H1 (cell line): ENCODE measurements around the gene ADK. TPM values are rescaled to one million over a fixed set of nuclear protein-coding genes. Genes with fewer than 3 reads are reported as not detected.

Experiments used
- CTCF ChIA-PET: fragments of 300-600 bp; sonication (Branson Sonifier 250); formaldehyde crosslinking; loops from one replicate; lab custom pipeline; 2021; ENCODE audit not compliant: partially characterized antibody; lab: Charles Lee
- POLR2A ChIA-PET: fragments of 300-600 bp; sonication (Branson Sonifier 250); formaldehyde crosslinking; loops from one replicate; lab custom pipeline; 2021; ENCODE audit warnings: inconsistent platforms; ENCODE audit not compliant: partially characterized antibody; lab: Charles Lee
- DNase-seq, 2 experiments: peaks; one replicate each; pipeline versions ENCODE4 v3.0.0 to v3.0.0-alpha.2; 2010 to 2022; ENCODE audit warnings: low spot score in 2 of 2, low read depth in 1 of 2, mixed read lengths in 1 of 2
- FAIRE-seq: peaks from 2 replicates; lab custom pipeline; 2011; peaks lifted over from hg19 to GRCh38; lab: Jason Lieb, UNC
- H2AFZ ChIP-seq: 2 replicates; pipeline ENCODE4 v1.8.1; 2012; ENCODE audit warnings: low read length, inconsistent platforms
- H2AK5ac ChIP-seq: 2 replicates; pipeline ENCODE4 v1.6.1; 2013; ENCODE audit warnings: low read depth, low read length
- H2BK120ac ChIP-seq: replicated peaks from 2 replicates; pipeline ENCODE3; 2013; ENCODE audit warnings: low read depth, low read length, inconsistent platforms
- H2BK12ac ChIP-seq: 2 replicates; pipeline ENCODE4 v1.6.1; 2013; ENCODE audit warnings: low read depth, low read length
- H2BK15ac ChIP-seq: 2 replicates; pipeline ENCODE4 v1.6.1; 2013; ENCODE audit warnings: low read length
- H2BK20ac ChIP-seq: 2 replicates; pipeline ENCODE4 v1.6.1; 2013; ENCODE audit warnings: low read length
- H2BK5ac ChIP-seq: 2 replicates; pipeline ENCODE4 v1.6.1; 2013; ENCODE audit warnings: low read depth, low read length
- H3K14ac ChIP-seq: 2 replicates; pipeline ENCODE4 v1.6.1; 2013; ENCODE audit warnings: inconsistent platforms; ENCODE audit not compliant: insufficient read length
- H3K18ac ChIP-seq: 2 replicates; pipeline ENCODE4 v1.6.1; 2013; ENCODE audit warnings: low read length; ENCODE audit errors: extremely low read depth
- H3K23ac ChIP-seq: 2 replicates; pipeline ENCODE4 v1.6.1; 2013; ENCODE audit warnings: inconsistent platforms; ENCODE audit not compliant: insufficient read length
- H3K23me2 ChIP-seq: 2 replicates; pipeline ENCODE4 v1.6.1; 2013; ENCODE audit warnings: low read depth, low read length
- H3K27ac ChIP-seq: 2 replicates; pipeline ENCODE4 v1.6.1; 2011; ENCODE audit warnings: low read depth, low read length, inconsistent platforms
- H3K27me3 ChIP-seq, 4 experiments: replicated peaks in 1 of 4; 1 replicate in 1 of 4; 2 replicates in 3 of 4; pipeline versions ENCODE4 v1.6.1 to v1.8.1; 2011 to 2013; ENCODE audit warnings: low read length in 3 of 4, mild to moderate bottlenecking in 3 of 4, inconsistent platforms in 2 of 4, mixed read lengths in 2 of 4, moderate library complexity in 1 of 4; ENCODE audit not compliant: control insufficient read depth in 3 of 4, insufficient read depth in 3 of 4; ENCODE audit errors: extremely low read depth in 1 of 4
- H3K36me3 ChIP-seq, 4 experiments: 2 replicates each; pipeline versions ENCODE4 v1.6.1 to v1.8.1; 2011 to 2013; ENCODE audit warnings: mild to moderate bottlenecking in 4 of 4, low read length in 3 of 4, moderate library complexity in 2 of 4, control low read depth in 1 of 4, inconsistent platforms in 1 of 4; ENCODE audit not compliant: insufficient read depth in 4 of 4, control insufficient read depth in 2 of 4
- H3K4ac ChIP-seq: replicated peaks from 2 replicates; pipeline ENCODE3; 2013; ENCODE audit warnings: low read length, low read depth, mixed read lengths, inconsistent platforms; ENCODE audit not compliant: insufficient read length
- H3K4me1 ChIP-seq, 4 experiments: replicated peaks in 1 of 4; 1 replicate in 1 of 4; 2 replicates in 3 of 4; pipeline versions ENCODE4 v1.6.1 to v1.8.1; 2011 to 2013; ENCODE audit warnings: low read length in 3 of 4, inconsistent platforms in 2 of 4, mixed read lengths in 1 of 4; ENCODE audit not compliant: insufficient read depth in 4 of 4, control insufficient read depth in 3 of 4
- H3K4me2 ChIP-seq, 2 experiments: 2 replicates each; pipeline versions ENCODE4 v1.6.1 to v1.8.1; 2011 to 2013; ENCODE audit warnings: low read depth in 2 of 2, low read length in 2 of 2, control low read depth in 1 of 2, inconsistent platforms in 1 of 2, mild to moderate bottlenecking in 1 of 2; ENCODE audit not compliant: insufficient read depth in 1 of 2
- H3K4me3 ChIP-seq, 4 experiments: fragments of 200-600, 300-600 bp in 1 of 4; sonication (generic), shearing (Covaris generic), sonication (Bioruptor Twin) in 1 of 4; 2 replicates each; pipeline versions ENCODE4 v1.5.1 to v1.8.1; 2011 to 2016; ENCODE audit warnings: low read length in 4 of 4, low read depth in 3 of 4, control low read depth in 2 of 4, inconsistent platforms in 2 of 4, mild to moderate bottlenecking in 2 of 4, mixed read lengths in 1 of 4, moderate library complexity in 1 of 4; ENCODE audit not compliant: insufficient read depth in 2 of 4; ENCODE audit errors: extremely low read depth in 1 of 4
- H3K56ac ChIP-seq: replicated peaks from 2 replicates; pipeline ENCODE3; 2013; ENCODE audit warnings: low read depth, mild to moderate bottlenecking, mixed read lengths, low read length, inconsistent platforms; ENCODE audit not compliant: insufficient read length
- H3K79me1 ChIP-seq: 2 replicates; pipeline ENCODE4 v1.6.1; 2013; ENCODE audit warnings: low read depth, low read length, control low read depth
- H3K79me2 ChIP-seq, 2 experiments: 2 replicates each; pipeline versions ENCODE4 v1.6.1 to v1.8.1; 2012 to 2013; ENCODE audit warnings: low read length in 2 of 2, mild to moderate bottlenecking in 2 of 2, inconsistent platforms in 1 of 2; ENCODE audit not compliant: insufficient read depth in 2 of 2, control insufficient read depth in 1 of 2
- H3K9ac ChIP-seq, 4 experiments: replicated peaks in 1 of 4; 1 replicate in 1 of 4; 2 replicates in 3 of 4; pipeline versions ENCODE4 v1.6.1 to v1.8.1; 2011 to 2013; ENCODE audit warnings: low read depth in 3 of 4, low read length in 3 of 4, control low read depth in 2 of 4, mild to moderate bottlenecking in 2 of 4, moderate library complexity in 2 of 4, inconsistent platforms in 1 of 4; ENCODE audit errors: extremely low read depth in 1 of 4
- H3K9me3 ChIP-seq, 2 experiments: 2 replicates each; pipeline versions ENCODE4 v1.6.1 to v1.8.1; 2012 to 2013; ENCODE audit warnings: mild to moderate bottlenecking in 2 of 2, moderate library complexity in 2 of 2, control low read depth in 1 of 2, inconsistent platforms in 1 of 2, low read depth in 1 of 2, low read length in 1 of 2, mixed read lengths in 1 of 2; ENCODE audit not compliant: insufficient read depth in 2 of 2
- H4K20me1 ChIP-seq, 2 experiments: replicated peaks in 1 of 2; 2 replicates each; pipeline versions ENCODE3 to v1.8.1; 2011 to 2013; ENCODE audit warnings: inconsistent platforms in 2 of 2, low read length in 2 of 2, mild to moderate bottlenecking in 1 of 2; ENCODE audit not compliant: insufficient read depth in 2 of 2, control insufficient read depth in 1 of 2
- H4K5ac ChIP-seq: 2 replicates; pipeline ENCODE4 v1.6.1; 2013; ENCODE audit warnings: low read length, low read depth, mixed read lengths, inconsistent platforms; ENCODE audit not compliant: insufficient read length
- H4K8ac ChIP-seq: 2 replicates; pipeline ENCODE4 v1.8.0; 2013; ENCODE audit warnings: mild to moderate bottlenecking, moderate library complexity, low read length, inconsistent platforms; ENCODE audit not compliant: insufficient read depth; ENCODE audit errors: extremely low read depth
- H4K91ac ChIP-seq: replicated peaks from 2 replicates; pipeline ENCODE3; 2013; ENCODE audit warnings: low read length, mixed read lengths, inconsistent platforms; ENCODE audit not compliant: insufficient read length
- CEBPB ChIP-seq: IDR thresholded peaks from 2 replicates; pipeline ENCODE4 v1.6.1; 2012; ENCODE audit warnings: low read depth, low read length
- GTF2F1 ChIP-seq: IDR thresholded peaks from 2 replicates; pipeline ENCODE4 v1.6.1; 2012; ENCODE audit warnings: low read depth, low read length, improper control_type of control experiment, borderline replicate concordance
- HDAC6 ChIP-seq: IDR thresholded peaks from one replicate; pipeline ENCODE4 v1.7.1; 2012; ENCODE audit warnings: low read depth, mild to moderate bottlenecking, inconsistent platforms, low read length, moderate library complexity
- JUND ChIP-seq: IDR thresholded peaks from 2 replicates; pipeline ENCODE4 v1.6.1; 2011; ENCODE audit warnings: mild to moderate bottlenecking, improper control_type of control experiment, low read length
- KDM1A ChIP-seq: fragments of 200-600, 300-600 bp; sonication (generic); IDR thresholded peaks from 2 replicates; pipeline ENCODE4 v1.7.1; 2016; ENCODE audit warnings: mild to moderate bottlenecking, low read length, borderline replicate concordance
- RFX5 ChIP-seq: IDR thresholded peaks from 2 replicates; pipeline ENCODE4 v1.6.1; 2011; ENCODE audit warnings: low read depth, low read length, improper control_type of control experiment, borderline replicate concordance
- SP1 ChIP-seq: IDR thresholded peaks from 2 replicates; pipeline ENCODE4 v1.6.1; 2011; ENCODE audit warnings: low read depth, low read length
- SUZ12 ChIP-seq: fragments of 200-600 bp; sonication (generic); IDR thresholded peaks from 2 replicates; pipeline ENCODE4 v1.6.1; 2012; ENCODE audit warnings: mild to moderate bottlenecking, inconsistent platforms, low read length, moderate library complexity, mixed read lengths
- TAF7 ChIP-seq: optimal IDR thresholded peaks from 2 replicates; pipeline ENCODE3; 2011; ENCODE audit warnings: low read depth, mild to moderate bottlenecking, inconsistent platforms, low read length, moderate library complexity, borderline replicate concordance
- TEAD4 ChIP-seq: IDR thresholded peaks from 2 replicates; pipeline ENCODE4 v1.6.1; 2012; ENCODE audit warnings: low read depth, low read length, inconsistent platforms, mixed read lengths
- YY1 ChIP-seq: IDR thresholded peaks from 2 replicates; pipeline ENCODE4 v1.6.1; 2011; ENCODE audit warnings: low read depth, mild to moderate bottlenecking, low read length
- ZNF274 ChIP-seq: IDR thresholded peaks from 2 replicates; pipeline ENCODE4 v1.7.0; 2012; ENCODE audit warnings: low read length, borderline replicate concordance; ENCODE audit errors: extremely low read depth
- WGBS, 2 experiments: shearing (Covaris generic) in 1 of 2; methylation state at CpG; one replicate each; pipeline versions ENCODE4 v1.1.6 to v1.1.7; 2013 to 2015; ENCODE audit warnings: low lambda C conversion rate in 2 of 2, mixed read lengths in 2 of 2, inconsistent platforms in 1 of 2, low coverage in 1 of 2, missing lambda C conversion rate in 1 of 2; ENCODE audit not compliant: insufficient replicate concordance in 2 of 2, insufficient coverage in 1 of 2, insufficient read length in 1 of 2; ENCODE audit errors: extremely low coverage in 1 of 2, missing lambda C conversion rate in 1 of 2; 5-methylcytosine and 5-hydroxymethylcytosine counted together
- polyA plus RNA-seq, 7 experiments: library from polyadenylated mRNA; depleted of rRNA in 3 of 7; stranded (reverse) in 5 of 7; unstranded in 2 of 7; fragments of >200 nt in 5 of 7; fragments of 200-250 nt in 2 of 7; gene quantifications; 1 replicate in 5 of 7; 2 replicates in 1 of 7; 4 replicates in 1 of 7; pipeline versions ENCODE4 v1.2.1 to v1.2.3, GENCODE V29; 2011 to 2013; ENCODE audit warnings: missing spikeins in 2 of 7, mixed read lengths in 2 of 7
- total RNA-seq: library from RNA; stranded (reverse); fragmentation: NEBNext Ultra II Directional; extraction: Animal tissue kit (Norgen Biotek cat#: 25700); gene quantifications from 2 replicates; pipeline ENCODE4 v1.2.1, GENCODE V29; 2021
- TF ChIP-seq, protein P1 (sequence below): IDR thresholded peaks from 2 replicates; pipeline ENCODE4 v1.6.1; 2011; ENCODE audit warnings: low read length, improper control_type of control experiment

The ADK gene
- total and polyA plus RNA-seq, 2 of the 8 experiments (the other 6 are each of a cell fraction or from before 2014, with no cell fraction given), result 12.3 to 42.4 TPM

DNA sequence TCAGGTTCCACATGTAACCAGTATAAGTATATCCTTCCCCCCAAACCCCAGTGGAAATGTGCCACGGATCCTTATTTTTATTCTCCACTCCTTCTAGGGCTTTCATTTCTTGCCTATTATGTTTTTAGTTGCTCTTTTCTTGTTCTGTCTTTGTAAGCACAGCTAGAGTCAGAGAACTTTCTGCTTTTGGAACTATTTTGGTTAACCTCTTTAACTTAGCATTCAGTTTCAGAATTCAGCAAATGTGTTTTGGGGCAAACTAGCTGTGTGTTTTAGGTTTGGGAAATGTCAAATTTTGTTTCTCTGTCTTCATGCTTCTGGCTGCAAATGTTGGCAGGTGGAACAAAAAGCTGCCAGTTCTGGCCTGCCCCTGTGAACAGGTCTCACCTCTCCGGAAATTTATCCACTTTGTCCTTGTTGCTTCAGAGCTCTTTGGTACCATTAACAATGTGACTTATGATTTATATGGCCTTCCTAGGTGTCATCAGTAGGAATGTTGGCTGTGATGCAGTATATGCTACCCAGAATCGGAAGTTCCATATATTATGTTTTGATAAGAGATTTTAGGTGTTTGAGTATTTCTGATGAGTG lies 156.1 kb downstream of the ADK start:
- no peak overlapping the region for H3K18ac ChIP-seq
- H3K14ac ChIP-seq, result no peak overlapping the region
- H4K20me1 ChIP-seq, result no peaks in the 10 kb centered on the region
- H3K9ac ChIP-seq, result no peak overlapping the region
- no peak overlapping the region for H4K91ac ChIP-seq
- no peak overlapping the region for H4K8ac ChIP-seq
- no peak for DNase-seq
- no peak overlapping the region for H2AK5ac ChIP-seq
- H2BK5ac ChIP-seq, result no peak overlapping the region
- POLR2A ChIA-PET, result interaction anchor here (0.6 kb wide), 1 partner anchor 1196 kb away, joined by 3 read pairs; no protein-coding TSS in a partner anchor
- H2BK20ac ChIP-seq, result no peak overlapping the region
- H3K79me2 ChIP-seq, result peaks cover 0 to 8% of the 10 kb centered on the region in 2 experiments; a peak in 2 of 4 replicates
- no peaks in the 10 kb centered on the region for H3K79me1 ChIP-seq
- no peak overlapping the region for H3K23ac ChIP-seq
- no peak overlapping the region for H2BK15ac ChIP-seq
- CTCF ChIA-PET, result interaction anchor here (1.9 kb wide), 1 partner anchor 31 kb away, joined by 6 read pairs; no protein-coding TSS in a partner anchor
- no peaks in the 10 kb centered on the region for H3K9me3 ChIP-seq
- no peak overlapping the region for H2AFZ ChIP-seq
- no peak overlapping the region for H3K56ac ChIP-seq
- peaks cover 0 to 7% (median 0%) of the 10 kb centered on the region in 4 experiments; a peak in 1 of 7 replicates for H3K4me1 ChIP-seq
- H2BK12ac ChIP-seq, result no peak overlapping the region
- H3K36me3 ChIP-seq, result no peaks in the 10 kb centered on the region
- 78% methylated on average over 3 of the region's 3 CpGs; no CpG with 5 or more reads in 1 of the 2 experiments for WGBS, 2 experiments
- no peaks in the 10 kb centered on the region for H3K27me3 ChIP-seq
- FAIRE-seq, result no peak
- H3K4ac ChIP-seq, result no peak overlapping the region
- no peak overlapping the region for H3K27ac ChIP-seq
- H3K23me2 ChIP-seq, result no peaks in the 10 kb centered on the region
- no peak overlapping the region for H3K4me2 ChIP-seq
- H2BK120ac ChIP-seq, result no peak overlapping the region
- H4K5ac ChIP-seq, result no peak overlapping the region
- no peak overlapping the region for H3K4me3 ChIP-seq
- TF ChIP-seq HDAC6 (no peak), TAF7 (no peak), SUZ12 (no peak), TEAD4 (no peak), CEBPB (no peak), RFX5 (no peak), GTF2F1 (no peak), YY1 (no peak), KDM1A (no peak), ZNF274 (no peak), JUND (no peak), SP1 (no peak)
- TF ChIP-seq, protein P1, sequence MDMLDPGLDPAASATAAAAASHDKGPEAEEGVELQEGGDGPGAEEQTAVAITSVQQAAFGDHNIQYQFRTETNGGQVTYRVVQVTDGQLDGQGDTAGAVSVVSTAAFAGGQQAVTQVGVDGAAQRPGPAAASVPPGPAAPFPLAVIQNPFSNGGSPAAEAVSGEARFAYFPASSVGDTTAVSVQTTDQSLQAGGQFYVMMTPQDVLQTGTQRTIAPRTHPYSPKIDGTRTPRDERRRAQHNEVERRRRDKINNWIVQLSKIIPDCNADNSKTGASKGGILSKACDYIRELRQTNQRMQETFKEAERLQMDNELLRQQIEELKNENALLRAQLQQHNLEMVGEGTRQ, result no peak
